ENCODE data around the gene NARF.

GRCh38 chr17:82457073-82457928 is 1.2 kb upstream of the NARF start:
- TF ChIP-seq EZH2 (IDR thresholded peaks at IDR 0.05; ENCODE audit: low read length) = no peak
- TF ChIP-seq CTCF (optimal IDR thresholded peaks at IDR 0.05 in 1 of 3, IDR thresholded peaks at IDR 0.05 in 1 of 3, conservative IDR thresholded peaks at IDR 0.05 in 1 of 3; ENCODE audit: extremely low read depth in 1 of 3, insufficient read depth in 2 of 3, low read length in 3 of 3) = no peak

Measured in keratinocyte (primary cell).